ENCODE results near the gene SMIM10. TPM values are rescaled to one million over a fixed set of nuclear protein-coding genes. Genes with fewer than 3 reads are reported as not detected.
"Not testable (repeated sequence)": the region's sequence is repeated elsewhere in the genome, so short reads cannot be mapped to it uniquely, and the experiment has no call there.

The SMIM10 gene
- total RNA-seq, 1 donor from 2014 or later = 4.1 TPM

DNA sequence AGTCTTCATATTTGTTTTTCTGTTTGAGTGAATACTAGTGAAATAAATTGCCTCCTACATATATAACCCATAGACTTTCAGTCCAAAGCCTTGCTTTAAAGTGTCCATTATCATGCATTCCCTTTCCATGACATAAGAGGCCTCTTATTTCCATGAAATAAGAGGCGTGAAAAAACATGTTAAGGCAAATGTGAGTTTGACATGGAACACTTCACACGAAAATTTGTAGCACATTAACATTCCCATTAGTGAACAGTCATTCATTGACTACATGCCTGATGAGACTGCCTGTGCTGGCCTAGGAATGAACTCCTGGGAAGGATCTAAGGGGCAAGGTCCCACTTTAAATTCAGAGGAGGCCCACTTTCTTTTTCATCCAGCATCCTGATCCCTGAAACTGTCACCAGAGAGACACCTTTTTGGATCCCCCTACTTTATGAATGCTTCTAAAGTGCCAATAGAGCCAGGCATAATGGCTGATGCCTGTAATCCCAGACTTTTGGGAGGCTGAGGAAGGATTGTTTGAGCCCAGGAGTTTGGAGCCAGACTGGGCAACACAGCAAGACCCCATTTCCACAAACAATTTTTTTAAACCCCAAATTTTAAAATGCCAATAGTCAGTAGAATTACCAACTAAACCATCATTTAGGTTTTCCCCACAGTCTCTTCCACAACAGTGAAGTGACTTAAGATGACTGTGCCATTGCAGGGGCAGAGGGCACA lies 24.9 kb downstream of the SMIM10 start:
- ATAC-seq = no peak
- Histone ChIP-seq H3K4me3 (no peak overlapping the region), H3K36me3 (no peaks in the 10 kb centered on the region), H3K27ac (no peak overlapping the region), H3K27me3 (ENCODE audit: low read depth) (no peaks in the 10 kb centered on the region), H3K9me3 (no peaks in the 10 kb centered on the region), H3K4me1 (no peaks in the 10 kb centered on the region)
- intact Hi-C loops (cut with DNase I) = no loop called here
- TF ChIP-seq CTCF (IDR thresholded peaks at IDR 0.05) = no peak
- no peak for DNase-seq

- DNase-seq; H3K4me3 ChIP-seq; H3K4me1 ChIP-seq; H3K36me3 ChIP-seq; H3K27ac ChIP-seq; H3K9me3 ChIP-seq; ATAC-seq; intact Hi-C loops (cut with DNase I); H3K27me3 ChIP-seq (ENCODE audit: low read depth): not testable (repeated sequence)
These were observed 29.1 kb downstream of the SMIM10 start for GRCh38 chrX:135019890-135020289.

DNA sequence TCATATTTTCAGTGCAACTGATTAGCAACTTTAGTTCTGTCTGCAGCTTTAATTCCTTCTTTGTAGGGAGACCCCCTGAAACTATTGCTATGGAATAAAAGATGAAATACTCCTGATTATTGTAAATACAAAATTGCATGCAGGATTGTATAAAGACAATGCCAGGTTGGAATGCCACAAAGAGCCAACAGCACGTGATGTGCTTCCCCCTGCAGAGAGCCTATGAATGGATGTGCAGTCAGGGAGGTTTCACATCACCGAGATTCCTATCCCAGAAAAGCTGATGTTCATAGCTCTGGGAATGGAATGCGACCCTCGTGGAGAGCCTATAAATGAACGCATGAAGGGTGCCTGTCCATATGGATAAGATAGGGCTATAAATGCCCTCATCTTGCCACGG lies 33.0 kb downstream of the SMIM10 start:
- H3K9me3 ChIP-seq; DNase-seq; intact Hi-C loops (cut with DNase I); H3K4me3 ChIP-seq; H3K4me1 ChIP-seq; H3K36me3 ChIP-seq; H3K27ac ChIP-seq; ATAC-seq; H3K27me3 ChIP-seq (ENCODE audit: low read depth): not testable (repeated sequence)

DNA sequence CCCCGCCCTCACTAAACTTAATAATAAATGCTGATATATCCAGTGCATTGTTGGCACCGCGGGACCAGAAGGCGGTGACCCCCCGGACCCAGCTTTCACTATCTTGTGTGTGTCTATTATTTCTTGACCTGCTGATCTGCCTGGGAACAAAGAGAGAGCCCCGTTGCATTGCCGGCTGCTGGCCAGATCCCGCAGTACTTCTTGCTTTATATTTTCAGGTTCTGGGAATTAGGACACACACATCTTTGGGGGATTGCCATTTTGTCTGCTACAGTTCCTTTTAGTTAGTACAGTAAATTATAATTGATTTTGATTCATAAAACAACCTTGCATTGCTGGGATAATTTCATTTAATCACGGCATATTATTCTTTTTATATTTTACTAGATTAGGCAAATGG lies 33.7 kb downstream of the SMIM10 start:
- DNase-seq (no peak), ATAC-seq (no peak)
- intact Hi-C loops (cut with DNase I) = no loop called here
- H3K4me3 ChIP-seq = no peak overlapping the region
- H3K27me3 ChIP-seq (ENCODE audit: low read depth) = no peaks in the 10 kb centered on the region
- no peaks in the 10 kb centered on the region for H3K9me3 ChIP-seq
- no peaks in the 10 kb centered on the region for H3K36me3 ChIP-seq
- no peak overlapping the region for H3K27ac ChIP-seq
- TF ChIP-seq CTCF (IDR thresholded peaks at IDR 0.05) = no peak
- peaks cover 8% of the 10 kb centered on the region for H3K4me1 ChIP-seq

DNA sequence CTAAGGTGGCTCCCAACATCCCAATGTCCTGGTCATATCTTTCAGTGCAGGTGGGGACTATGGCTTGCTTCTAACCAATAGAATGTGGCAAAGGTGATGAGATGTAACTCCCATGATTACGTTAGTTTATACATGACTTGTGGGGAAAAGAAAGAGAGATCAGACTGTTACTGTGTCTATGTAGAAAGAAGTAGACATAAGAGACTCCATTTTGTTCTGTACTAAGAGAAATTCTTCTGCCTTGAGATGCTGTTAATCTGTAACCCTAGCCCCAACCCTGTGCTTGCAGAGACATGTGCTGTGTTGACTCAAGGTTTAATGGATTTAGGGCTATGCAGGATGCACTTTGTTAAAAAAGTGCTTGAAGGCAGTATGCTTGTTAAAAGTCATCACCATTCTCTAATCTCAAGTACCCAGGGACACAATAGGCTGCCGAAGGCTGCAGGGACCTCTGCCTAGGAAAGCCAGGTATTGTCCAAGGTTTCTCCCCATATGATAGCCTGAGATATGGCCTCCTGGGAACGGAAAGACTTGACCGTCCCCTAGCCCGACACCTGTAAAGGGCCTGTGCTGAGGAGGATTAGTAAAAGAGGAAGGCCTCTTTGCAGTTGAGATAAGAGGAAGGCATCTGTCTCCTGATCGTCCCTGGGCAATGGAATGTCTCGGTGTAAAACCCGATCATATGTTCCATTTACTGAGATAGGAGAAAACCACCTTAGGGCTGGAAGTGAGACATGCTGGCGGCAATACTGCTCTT lies 39.6 kb downstream of the SMIM10 start:
- H3K27ac ChIP-seq; H3K27me3 ChIP-seq (ENCODE audit: low read depth); H3K9me3 ChIP-seq; ATAC-seq; DNase-seq; H3K4me1 ChIP-seq; intact Hi-C loops (cut with DNase I); H3K4me3 ChIP-seq: not testable (repeated sequence)
- H3K36me3 ChIP-seq = peaks cover 20% of the 10 kb centered on the region

DNA sequence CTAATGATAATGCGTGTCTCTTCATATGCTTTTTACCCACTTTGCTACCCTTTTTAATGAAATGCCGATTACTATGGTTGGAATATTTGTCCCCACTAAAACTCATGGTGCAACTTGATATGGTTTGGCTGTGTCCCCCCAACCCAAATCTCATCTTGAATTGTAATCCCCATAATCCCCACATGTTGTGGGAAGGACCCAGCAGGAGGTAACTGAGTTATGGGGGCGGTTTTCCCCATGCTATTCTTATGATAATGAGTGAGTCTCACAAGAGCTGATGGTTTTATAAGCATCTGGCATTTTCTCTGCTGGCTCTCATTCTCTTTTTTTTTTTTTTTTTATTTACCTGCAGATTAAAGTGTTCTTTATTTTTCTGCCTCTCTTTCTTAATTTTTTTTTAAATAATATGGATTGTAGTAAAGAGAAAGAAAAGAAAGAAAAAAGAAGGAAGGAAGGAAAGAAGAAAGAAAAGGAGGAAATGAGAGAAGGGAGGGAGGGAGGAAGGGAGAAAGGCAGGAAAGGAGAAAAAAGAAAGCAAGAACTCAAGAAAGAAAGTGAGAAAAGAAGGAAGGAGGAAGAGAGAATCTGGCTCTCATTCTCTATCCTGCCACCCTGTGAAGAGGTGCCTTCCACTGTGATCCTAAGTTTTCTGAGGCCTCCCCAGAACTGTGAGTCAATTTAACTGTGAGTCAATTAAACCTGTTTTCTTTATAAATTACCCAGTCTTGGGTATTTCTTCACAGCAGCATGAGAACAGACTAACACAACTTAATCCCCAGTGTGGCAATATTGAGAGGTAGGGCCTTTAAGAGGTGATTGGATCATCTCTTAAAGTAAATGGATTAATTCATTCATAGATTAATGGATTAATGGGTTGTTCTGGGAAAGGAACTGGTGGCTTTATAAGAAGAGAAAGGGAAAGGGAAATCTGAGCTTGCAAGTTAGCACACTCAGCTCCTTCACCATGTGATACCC lies 50.6 kb downstream of the SMIM10 start:
- H3K4me3 ChIP-seq; intact Hi-C loops (cut with DNase I); H3K4me1 ChIP-seq; ATAC-seq; DNase-seq; H3K9me3 ChIP-seq; H3K27me3 ChIP-seq (ENCODE audit: low read depth); H3K27ac ChIP-seq; H3K36me3 ChIP-seq: not testable (repeated sequence)

Other genes starting within 250 kb of the SMIM10 start
- 17.0 TPM for gene PABIR2, start 193.8 kb upstream of the SMIM10 start, total RNA-seq
- 15.1 TPM for gene MOSPD1, start 75.7 kb upstream of the SMIM10 start, total RNA-seq
- gene RTL8B, start 31.6 kb downstream of the SMIM10 start, total RNA-seq = 11.9 TPM
- gene RTL8C, start 41.4 kb downstream of the SMIM10 start, total RNA-seq = 66.8 TPM
- gene RTL8A, start 61.1 kb downstream of the SMIM10 start, total RNA-seq = 37.4 TPM
- gene SMIM10L2B, start 107.7 kb downstream of the SMIM10 start, total RNA-seq = 2.0 TPM
- not detected for gene ETDB, start 129.5 kb downstream of the SMIM10 start, total RNA-seq
- gene CT55, start 180.4 kb downstream of the SMIM10 start, total RNA-seq = not detected